GM23338 (cell line): Measurements from ENCODE around the gene DCPS.

Source experiments
- CTCF ChIP-seq, 2 experiments: fragments of 200-600 bp in 1 of 2; sonication (generic) in 1 of 2; conservative IDR thresholded peaks; 2 replicates each; pipeline versions ENCODE4 v1.5.1 to v1.6.1; 2016 to 2017; ENCODE audit warnings: antibody characterized with exemption in 2 of 2, low read depth in 2 of 2, mild to moderate bottlenecking in 2 of 2, moderate library complexity in 1 of 2
- EZH2 ChIP-seq: fragments of 200-600 bp; sonication (generic); IDR thresholded peaks from one replicate; pipeline ENCODE4 v1.8.0; 2017; ENCODE audit warnings: antibody characterized with exemption, mild to moderate bottlenecking, low read depth; ENCODE audit not compliant: unreplicated experiment
- EZH2phosphoT487 ChIP-seq: fragments of 200-600 bp; sonication (generic); IDR thresholded peaks from one replicate; pipeline ENCODE4 v1.8.1; 2018; ENCODE audit warnings: antibody characterized with exemption; ENCODE audit not compliant: unreplicated experiment
- POLR2AphosphoS5 ChIP-seq: IDR thresholded peaks from 2 replicates; pipeline ENCODE4 v1.6.1; 2016; ENCODE audit warnings: antibody characterized with exemption, low read depth
- TF ChIP-seq, protein P1 (sequence below): IDR thresholded peaks from one replicate; pipeline ENCODE4 v1.6.1; 2018; ENCODE audit warnings: antibody characterized with exemption; ENCODE audit not compliant: unreplicated experiment

- TF ChIP-seq POLR2AphosphoS5 (no peak), EZH2phosphoT487 (no peak), CTCF (conservative IDR thresholded peaks at IDR 0.05; ENCODE audit: low read depth in 2 of 2) (no peak), EZH2 (no peak)
- TF ChIP-seq, protein P1, sequence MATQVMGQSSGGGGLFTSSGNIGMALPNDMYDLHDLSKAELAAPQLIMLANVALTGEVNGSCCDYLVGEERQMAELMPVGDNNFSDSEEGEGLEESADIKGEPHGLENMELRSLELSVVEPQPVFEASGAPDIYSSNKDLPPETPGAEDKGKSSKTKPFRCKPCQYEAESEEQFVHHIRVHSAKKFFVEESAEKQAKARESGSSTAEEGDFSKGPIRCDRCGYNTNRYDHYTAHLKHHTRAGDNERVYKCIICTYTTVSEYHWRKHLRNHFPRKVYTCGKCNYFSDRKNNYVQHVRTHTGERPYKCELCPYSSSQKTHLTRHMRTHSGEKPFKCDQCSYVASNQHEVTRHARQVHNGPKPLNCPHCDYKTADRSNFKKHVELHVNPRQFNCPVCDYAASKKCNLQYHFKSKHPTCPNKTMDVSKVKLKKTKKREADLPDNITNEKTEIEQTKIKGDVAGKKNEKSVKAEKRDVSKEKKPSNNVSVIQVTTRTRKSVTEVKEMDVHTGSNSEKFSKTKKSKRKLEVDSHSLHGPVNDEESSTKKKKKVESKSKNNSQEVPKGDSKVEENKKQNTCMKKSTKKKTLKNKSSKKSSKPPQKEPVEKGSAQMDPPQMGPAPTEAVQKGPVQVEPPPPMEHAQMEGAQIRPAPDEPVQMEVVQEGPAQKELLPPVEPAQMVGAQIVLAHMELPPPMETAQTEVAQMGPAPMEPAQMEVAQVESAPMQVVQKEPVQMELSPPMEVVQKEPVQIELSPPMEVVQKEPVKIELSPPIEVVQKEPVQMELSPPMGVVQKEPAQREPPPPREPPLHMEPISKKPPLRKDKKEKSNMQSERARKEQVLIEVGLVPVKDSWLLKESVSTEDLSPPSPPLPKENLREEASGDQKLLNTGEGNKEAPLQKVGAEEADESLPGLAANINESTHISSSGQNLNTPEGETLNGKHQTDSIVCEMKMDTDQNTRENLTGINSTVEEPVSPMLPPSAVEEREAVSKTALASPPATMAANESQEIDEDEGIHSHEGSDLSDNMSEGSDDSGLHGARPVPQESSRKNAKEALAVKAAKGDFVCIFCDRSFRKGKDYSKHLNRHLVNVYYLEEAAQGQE = no peak
Observed at GRCh38 chr11:126268361-126268707, 35.5 kb upstream of the DCPS start.
